GM12892 (cell line): Measurements from ENCODE around the gene SNED1.

Source experiments
- DNase-seq: peaks from one replicate; pipeline ENCODE4 v3.0.0; 2011; ENCODE audit not compliant: insufficient read length
- FAIRE-seq: peaks from 2 replicates; lab custom pipeline; 2011; peaks lifted over from hg19 to GRCh38; lab: Jason Lieb, UNC
- POLR2A ChIP-seq: IDR thresholded peaks from 2 replicates; pipeline ENCODE4 v1.6.1; 2011; ENCODE audit warnings: low read depth, low read length, control low read depth
- POLR2AphosphoS5 ChIP-seq: IDR thresholded peaks from 2 replicates; pipeline ENCODE4 v1.6.1; 2011; ENCODE audit warnings: low read depth, low read length, control low read depth
- TAF1 ChIP-seq: IDR thresholded peaks from 2 replicates; pipeline ENCODE4 v1.6.1; 2011; ENCODE audit warnings: low read depth, mild to moderate bottlenecking, control low read depth, low read length, borderline replicate concordance

The SNED1 gene

DNA sequence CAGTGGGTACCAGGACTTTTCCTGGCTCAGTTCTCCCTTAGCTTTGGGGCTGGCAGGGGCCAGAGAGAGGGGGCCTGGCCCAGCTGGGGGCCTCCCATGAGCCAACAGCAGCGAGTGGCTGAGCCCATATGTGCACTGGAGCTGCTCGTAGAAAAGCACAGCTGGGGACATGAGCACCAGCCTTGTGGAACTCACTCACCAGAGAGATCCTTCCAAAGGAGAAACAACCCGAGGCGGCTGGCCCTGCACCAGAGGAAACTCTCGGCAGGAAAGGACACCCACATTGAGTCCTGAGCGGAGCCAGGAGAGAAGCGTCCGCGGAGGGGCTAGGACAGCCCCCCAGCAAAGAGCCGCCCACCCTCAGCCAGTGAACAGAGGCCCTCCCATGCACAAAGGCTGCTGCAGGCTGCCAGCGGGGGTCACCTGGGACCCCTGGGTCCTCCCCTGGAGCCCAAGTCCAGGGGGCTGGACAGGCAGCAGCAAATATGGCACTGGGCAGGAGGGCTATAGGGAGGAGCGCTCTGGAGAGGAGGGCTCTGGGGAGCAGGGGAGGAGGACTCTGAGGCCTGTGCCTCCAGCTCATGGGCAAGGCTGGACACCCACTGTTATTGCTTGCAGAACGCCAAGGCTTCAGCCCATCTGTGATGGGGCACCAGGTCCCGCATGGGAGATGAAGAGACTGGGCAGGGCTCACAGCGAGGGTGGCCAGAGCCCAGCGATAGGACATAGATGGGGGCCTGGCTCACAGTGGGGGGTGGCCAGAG, 42.1 kb upstream of the SNED1 start:
- FAIRE-seq (no peak), DNase-seq (peak; percentile 16)

DNA sequence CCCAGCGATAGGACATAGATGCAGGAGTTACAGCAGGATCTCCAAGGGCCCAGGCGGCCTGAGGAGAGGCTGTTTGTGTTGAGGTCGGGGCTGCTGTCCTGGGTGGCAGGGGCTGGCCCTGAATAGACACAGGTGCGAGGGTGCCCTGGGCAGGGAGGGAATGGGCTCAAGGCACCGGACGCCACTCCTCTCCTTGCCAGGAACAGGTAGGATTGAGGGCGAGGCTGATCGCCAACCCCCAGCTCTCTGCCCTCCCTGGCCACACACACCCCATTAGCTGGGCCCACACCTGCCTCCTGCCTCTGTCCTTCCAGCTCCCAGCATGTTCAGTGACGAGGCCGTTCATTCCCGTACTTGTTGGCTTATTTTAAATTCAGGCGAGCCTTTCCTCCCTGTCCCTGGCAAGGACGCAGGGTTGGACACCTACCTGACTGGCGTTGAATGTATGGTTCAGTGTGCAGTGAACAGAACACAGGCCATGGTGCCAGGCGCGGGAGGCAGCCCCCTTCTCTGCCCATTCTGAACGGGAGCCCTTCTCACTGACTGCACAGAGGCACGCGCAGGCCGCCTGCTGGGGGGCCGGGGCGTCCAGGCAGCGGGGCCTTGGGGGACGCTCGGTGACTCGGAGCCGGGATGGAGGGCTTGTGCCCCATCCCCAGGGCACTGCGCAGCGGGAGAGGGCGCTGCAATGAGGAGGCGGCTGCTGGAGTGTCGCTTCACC, 41.3 kb upstream of the SNED1 start:
- FAIRE-seq (no peak), DNase-seq (no peak)
- TF ChIP-seq TAF1 = no peak
- TF ChIP-seq POLR2AphosphoS5 = no peak
- no peak for TF ChIP-seq POLR2A

More for the DNA sequence above, 42.1 kb upstream of the SNED1 start:
- TF ChIP-seq POLR2A (no peak), TAF1 (no peak), POLR2AphosphoS5 (no peak)

DNA sequence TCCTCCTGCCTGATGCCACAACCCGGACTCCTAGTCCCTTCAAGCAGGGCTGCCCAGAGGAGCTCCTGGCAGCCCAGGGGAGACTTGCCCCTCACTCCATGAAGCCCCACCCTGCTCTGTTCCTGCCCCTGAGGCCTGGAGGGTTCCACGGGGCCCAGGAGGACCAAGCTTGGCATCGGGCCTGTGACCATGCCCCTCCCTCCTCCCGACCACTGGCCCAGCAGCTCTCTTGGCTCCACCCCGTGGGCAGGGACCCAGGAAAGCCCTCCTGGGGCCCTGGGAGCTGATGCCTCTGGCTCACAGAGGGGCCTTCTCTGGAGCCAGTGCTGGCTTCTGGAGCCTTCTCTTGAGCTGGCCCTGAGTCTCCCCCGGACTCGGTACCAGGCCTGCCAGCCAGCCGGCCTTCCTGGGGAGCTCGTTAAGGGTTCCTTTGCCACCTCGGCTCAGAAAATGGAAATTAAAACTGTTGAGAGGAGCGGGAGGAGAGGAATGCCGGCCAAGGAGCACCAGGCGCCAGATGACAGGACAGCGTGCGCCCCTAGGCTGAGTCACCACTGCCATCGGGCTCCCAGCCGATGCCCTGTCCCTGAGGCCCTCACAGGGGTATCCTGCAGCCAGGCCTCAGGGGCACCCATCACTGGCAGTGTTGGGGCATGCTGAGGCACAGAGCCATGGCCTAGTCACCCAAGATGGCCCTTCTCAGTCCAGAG, 40.6 kb upstream of the SNED1 start:
- peak; percentile 23 for DNase-seq
- no peak for TF ChIP-seq POLR2AphosphoS5
- no peak for TF ChIP-seq TAF1
- TF ChIP-seq POLR2A = no peak
- no peak for FAIRE-seq

DNA sequence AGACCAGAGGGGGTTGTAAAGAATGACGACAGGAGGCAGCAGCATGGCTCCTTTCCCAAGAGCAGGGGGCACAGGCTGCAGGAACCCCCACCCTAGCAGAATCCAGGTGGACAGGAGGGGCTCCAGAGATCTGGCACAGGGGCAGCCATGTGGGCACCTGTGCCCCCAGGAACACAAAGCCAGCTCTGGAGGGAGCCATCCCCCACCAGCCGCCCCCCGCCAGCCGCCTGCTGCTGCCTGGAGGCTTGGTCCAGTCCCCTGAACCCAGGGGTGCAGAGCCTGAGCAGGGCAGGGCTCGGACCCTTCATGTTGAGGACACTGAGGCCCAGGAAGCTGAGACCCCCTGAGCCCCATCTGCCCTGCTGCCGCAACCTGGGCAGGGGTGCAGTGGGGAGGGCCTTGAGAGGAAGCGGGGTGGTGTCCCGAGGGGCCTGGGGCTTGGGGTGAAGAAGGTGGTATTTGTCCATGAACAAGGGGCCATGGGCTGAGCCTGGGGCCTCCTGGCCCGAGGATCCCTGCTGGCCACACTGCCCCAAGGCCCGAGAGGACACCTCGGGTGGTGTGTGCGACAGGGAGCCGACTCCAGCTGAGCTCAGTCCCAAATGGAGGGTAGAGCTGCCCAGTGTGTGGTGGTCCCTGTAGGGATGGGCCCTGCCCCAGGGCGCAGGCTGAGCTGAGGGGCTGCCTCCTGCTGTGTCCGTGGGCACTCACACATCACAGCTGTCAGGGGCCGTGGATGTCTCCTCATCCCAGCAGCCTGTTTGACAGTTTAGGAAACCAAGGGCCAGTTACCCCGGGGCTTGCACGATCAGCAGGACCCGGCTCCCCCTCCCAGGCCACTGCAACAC, 39.8 kb upstream of the SNED1 start:
- no peak for FAIRE-seq
- no peak for TF ChIP-seq POLR2AphosphoS5
- no peak for TF ChIP-seq POLR2A
- TF ChIP-seq TAF1 = no peak
- peak; percentile 24 for DNase-seq

DNA sequence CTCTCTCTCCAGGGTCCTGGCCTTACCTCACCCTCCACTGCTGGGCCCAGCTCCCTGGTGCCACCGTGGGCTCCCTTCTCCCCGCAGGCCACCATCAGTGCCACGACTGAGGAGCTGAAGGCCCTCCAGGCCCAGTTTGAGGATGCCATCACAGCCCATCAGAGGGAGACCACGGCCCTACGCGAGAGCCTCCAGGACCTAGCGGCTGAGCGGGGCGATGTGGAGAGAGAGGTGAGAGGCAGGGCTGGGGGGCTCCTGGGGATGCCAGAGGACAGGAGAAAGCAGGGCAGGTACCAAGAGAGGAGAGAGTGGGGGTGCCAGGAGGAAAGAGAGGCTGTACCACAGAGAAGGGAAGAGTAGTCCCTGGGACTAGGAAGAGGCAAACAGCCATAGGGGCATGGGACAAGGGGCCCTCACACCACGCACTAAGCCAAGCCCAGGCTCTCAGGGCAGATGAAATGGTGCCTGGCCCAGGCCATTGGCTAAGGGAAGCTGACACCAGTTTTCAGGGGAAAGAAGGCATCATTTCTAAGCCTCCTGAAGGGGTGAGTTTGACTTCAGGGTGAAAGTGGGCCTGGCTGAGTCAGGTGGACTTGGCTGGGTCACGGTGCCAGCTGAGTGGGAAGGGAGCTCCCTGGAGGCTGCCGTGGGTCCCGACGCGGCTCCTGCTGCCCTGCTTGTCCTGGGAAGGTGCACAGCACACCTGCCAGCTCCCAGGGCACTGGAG, 39.0 kb upstream of the SNED1 start:
- FAIRE-seq (no peak), DNase-seq (peak; percentile 12)
- TF ChIP-seq POLR2A (no peak), TAF1 (no peak), POLR2AphosphoS5 (no peak)

DNA sequence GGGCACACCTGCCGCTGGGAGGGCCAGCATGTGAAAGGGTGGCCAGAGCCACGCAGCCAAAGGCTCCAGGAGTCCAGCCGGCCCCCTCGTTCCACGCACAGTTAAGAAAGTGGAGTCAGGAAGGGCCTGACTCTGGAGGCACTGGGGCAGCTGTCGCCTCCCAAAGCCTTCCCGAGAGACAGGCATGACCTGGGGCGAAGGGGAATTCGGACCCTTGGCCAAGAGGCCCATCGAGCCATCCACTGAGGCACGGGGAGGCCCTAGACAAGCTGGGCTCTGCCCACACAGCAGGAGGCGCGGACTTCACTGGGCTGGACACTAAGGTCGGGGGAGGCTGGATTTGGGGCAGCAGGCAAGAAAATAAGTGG, 38.5 kb upstream of the SNED1 start:
- FAIRE-seq = no peak
- TF ChIP-seq TAF1 (no peak), POLR2A (no peak), POLR2AphosphoS5 (no peak)
- no peak for DNase-seq

DNA sequence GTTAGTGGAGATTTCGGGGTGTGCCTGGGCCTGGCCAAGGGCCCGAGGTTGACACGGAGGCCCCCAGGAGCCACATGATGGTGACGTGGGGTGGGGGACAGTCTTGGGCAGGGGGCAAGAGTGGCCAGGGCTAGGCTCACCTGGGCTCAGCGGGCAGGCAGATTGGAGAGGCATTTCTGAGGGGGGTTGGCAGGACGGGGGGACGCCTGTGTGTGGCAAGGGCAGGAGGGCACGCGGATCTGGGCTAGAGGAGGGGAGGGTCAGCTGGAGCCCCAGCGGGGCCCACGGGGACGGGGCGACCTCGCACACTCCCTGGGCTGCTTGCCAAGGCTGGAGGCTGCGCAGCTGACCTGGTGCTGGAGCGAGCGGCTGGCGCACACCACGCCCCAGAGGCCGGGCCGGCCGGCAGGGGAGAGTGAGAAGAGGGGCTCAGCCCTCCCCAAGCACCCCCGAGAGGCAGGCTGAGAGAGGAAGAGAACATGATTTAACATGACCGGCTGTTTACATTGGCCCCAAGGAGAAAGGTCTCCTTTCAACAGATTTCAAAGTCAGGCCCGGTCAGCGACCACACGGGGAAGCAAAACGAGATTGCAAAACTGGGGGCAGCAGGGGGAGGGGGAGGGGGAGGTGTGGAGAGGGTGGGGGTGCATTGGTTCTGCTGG, 38.0 kb upstream of the SNED1 start:
- TF ChIP-seq TAF1 (no peak), POLR2AphosphoS5 (no peak), POLR2A (no peak)
- no peak for DNase-seq
- FAIRE-seq = no peak

DNA sequence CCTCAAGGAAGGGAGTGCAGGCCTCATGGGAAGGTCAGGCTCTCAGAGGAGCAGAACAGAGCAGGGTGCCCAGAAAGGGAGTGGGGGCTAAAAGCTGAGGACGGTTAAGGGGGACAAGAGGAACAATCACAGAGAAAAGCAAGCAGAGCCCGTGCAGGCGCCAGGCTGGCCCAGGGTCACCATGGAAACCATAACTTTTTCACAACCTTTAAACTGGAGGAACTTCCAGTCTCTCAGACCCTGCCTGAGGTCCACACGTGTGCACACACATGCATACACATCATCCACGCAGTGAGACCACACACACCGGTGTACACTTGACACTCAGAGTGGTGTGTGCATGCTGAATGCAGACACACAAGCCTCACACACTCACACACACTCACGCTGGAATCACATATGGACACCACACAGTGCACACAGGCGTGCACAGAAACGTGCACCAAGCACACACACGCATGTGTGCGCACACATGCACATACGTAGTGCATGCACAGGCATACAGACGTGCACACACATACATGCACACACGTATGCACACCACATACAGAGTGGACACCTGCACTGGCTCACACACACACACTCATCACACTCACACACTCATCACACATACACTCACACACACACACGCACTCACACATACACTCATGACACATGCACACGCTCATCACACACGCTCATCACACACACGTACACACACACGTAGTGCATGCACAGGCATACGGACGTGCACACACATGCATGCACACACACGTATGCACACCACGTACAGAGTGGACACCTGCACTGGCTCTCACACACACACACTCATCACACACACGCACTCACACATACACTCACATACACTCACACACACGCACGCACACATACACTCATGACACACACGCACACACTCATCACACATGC, 37.2 kb upstream of the SNED1 start:
- FAIRE-seq (no peak), DNase-seq (no peak)
- TF ChIP-seq POLR2AphosphoS5 (no peak), POLR2A (no peak), TAF1 (no peak)

DNA sequence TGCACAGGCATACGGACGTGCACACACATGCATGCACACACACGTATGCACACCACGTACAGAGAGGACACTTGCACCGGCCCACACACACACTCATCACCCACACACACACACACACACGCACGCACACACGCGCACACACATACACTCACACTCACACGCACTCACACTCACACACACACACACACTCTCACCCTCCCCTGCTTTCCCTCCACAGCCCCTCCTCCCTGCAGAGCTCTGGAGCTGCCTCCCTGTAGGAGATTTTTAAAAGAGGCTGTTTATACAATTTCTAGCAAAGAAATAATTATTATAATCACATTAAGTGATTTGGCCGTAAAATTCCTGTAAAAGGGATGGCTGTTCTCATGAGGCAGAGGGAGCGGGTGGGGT, 36.5 kb upstream of the SNED1 start:
- DNase-seq (no peak), FAIRE-seq (no peak)
- no peak for TF ChIP-seq TAF1
- no peak for TF ChIP-seq POLR2AphosphoS5
- no peak for TF ChIP-seq POLR2A
